Activated T-helper 1 cell treated with anti-CD3 and anti-CD28 coated beads, Interleukin-2, amount 50 U/mL, for 16 hours (primary cell): ENCODE data around the gene RPS4Y1.
"Not testable (repeated sequence)": the region's sequence is repeated elsewhere in the genome, so short reads cannot be mapped to it uniquely, and the experiment has no call there.

Source experiments
- DNase-seq, 2 donors: peaks; one replicate each; pipeline ENCODE4 v3.0.0-alpha.2; 2020; ENCODE audit warnings: low read depth in 1 of 2, low spot score in 1 of 2

Gene RPS4Y1

GRCh38 chrY:2841471-2841893, at the start of gene RPS4Y1:
Gene RPS4Y1 (plus strand): TSS chrY:2841602. CDS start chrY:2841625, 23 bp downstream.
- peak in 1 of 2 donors; percentile 4 for DNase-seq

GRCh38 chrY:2796977-2797523, 44.4 kb upstream of the RPS4Y1 start:
- DNase-seq = no peak

- DNase-seq = no peak
Measured at GRCh38 chrY:2797991-2798390, 43.4 kb upstream of the RPS4Y1 start.

GRCh38 chrY:2800246-2800645, 41.2 kb upstream of the RPS4Y1 start:
- no peak for DNase-seq

- not testable (repeated sequence) for DNase-seq
Measured at GRCh38 chrY:2817146-2817896, 24.1 kb upstream of the RPS4Y1 start.

GRCh38 chrY:2824471-2824870, 16.9 kb upstream of the RPS4Y1 start:
- DNase-seq = no peak

GRCh38 chrY:2828497-2828896, 12.9 kb upstream of the RPS4Y1 start:
- no peak for DNase-seq

- DNase-seq = no peak
Measured at GRCh38 chrY:2835230-2835629, 6.2 kb upstream of the RPS4Y1 start.

- DNase-seq = no peak
Measured at GRCh38 chrY:2837078-2837477, 4.3 kb upstream of the RPS4Y1 start.

- DNase-seq = no peak
Measured at GRCh38 chrY:2837932-2838331, 3.5 kb upstream of the RPS4Y1 start.

- no peak for DNase-seq
Measured at GRCh38 chrY:2846791-2847190, 5.4 kb downstream of the RPS4Y1 start.

GRCh38 chrY:2848384-2848783, 7.0 kb downstream of the RPS4Y1 start:
- DNase-seq = no peak

GRCh38 chrY:2849368-2849767, 8.0 kb downstream of the RPS4Y1 start:
- DNase-seq = no peak

- DNase-seq = no peak
Measured at GRCh38 chrY:2854145-2854774, 12.9 kb downstream of the RPS4Y1 start.

- no peak for DNase-seq
Measured at GRCh38 chrY:2857068-2857467, 15.7 kb downstream of the RPS4Y1 start.

- no peak for DNase-seq
Measured at GRCh38 chrY:2857686-2858085, 16.3 kb downstream of the RPS4Y1 start.

- DNase-seq = no peak
Measured at GRCh38 chrY:2859782-2860181, 18.4 kb downstream of the RPS4Y1 start.

GRCh38 chrY:2860511-2860910, 19.1 kb downstream of the RPS4Y1 start:
- no peak for DNase-seq

GRCh38 chrY:2866581-2866980, 25.2 kb downstream of the RPS4Y1 start:
- DNase-seq = no peak

GRCh38 chrY:2867469-2867868, 26.1 kb downstream of the RPS4Y1 start:
- DNase-seq = no peak

- DNase-seq = no peak
Measured at GRCh38 chrY:2868035-2868607, 26.7 kb downstream of the RPS4Y1 start.

GRCh38 chrY:2872234-2872633, 30.8 kb downstream of the RPS4Y1 start:
- DNase-seq = not testable (repeated sequence)
